Smooth muscle cell (in vitro differentiated cells): Measurements from ENCODE around the gene LDLRAP1. TPM values are rescaled to one million over a fixed set of nuclear protein-coding genes. Genes with fewer than 3 reads are reported as not detected.

Experiments
- DNase-seq: peaks from one replicate; lab custom pipeline; 2025; ENCODE audit not compliant: unreplicated experiment; lab: John Stamatoyannopoulos, UW
- H2AFZ ChIP-seq: fragments of 200-600 bp; sonication (generic); 2 replicates; pipeline ENCODE4 v1.6.0; 2016; ENCODE audit warnings: antibody characterized with exemption, low read depth, mild to moderate bottlenecking
- H3F3A ChIP-seq: fragments of 200-600 bp; sonication (generic); 2 replicates; pipeline ENCODE4 v1.6.0; 2017; ENCODE audit warnings: antibody characterized with exemption, low read depth
- H3K27ac ChIP-seq: fragments of 200-600 bp; sonication (generic); 2 replicates; pipeline ENCODE4 v1.5.1; 2016; ENCODE audit warnings: low read depth, mild to moderate bottlenecking
- H3K27me3 ChIP-seq: fragments of 200-600 bp; sonication (generic); 2 replicates; pipeline ENCODE4 v1.6.1; 2016; ENCODE audit warnings: low read depth, mild to moderate bottlenecking
- H3K36me3 ChIP-seq: fragments of 200-600 bp; sonication (generic); 2 replicates; pipeline ENCODE4 v1.5.1; 2016; ENCODE audit warnings: low read depth
- H3K4me1 ChIP-seq: fragments of 200-600 bp; sonication (generic); 2 replicates; pipeline ENCODE4 v1.5.1; 2016; ENCODE audit warnings: low read depth
- H3K4me2 ChIP-seq: fragments of 200-600 bp; sonication (generic); 2 replicates; pipeline ENCODE4 v1.6.0; 2016; ENCODE audit warnings: mild to moderate bottlenecking
- H3K4me3 ChIP-seq: fragments of 200-600 bp; sonication (generic); 2 replicates; pipeline ENCODE4 v1.5.1; 2016; ENCODE audit warnings: mild to moderate bottlenecking
- H3K79me2 ChIP-seq: fragments of 200-600 bp; sonication (generic); 2 replicates; pipeline ENCODE4 v1.6.0; 2016; ENCODE audit warnings: low read depth, mild to moderate bottlenecking
- H3K9ac ChIP-seq: fragments of 200-600 bp; sonication (generic); 2 replicates; pipeline ENCODE4 v1.6.0; 2016; ENCODE audit warnings: low read depth
- H3K9me3 ChIP-seq: fragments of 200-600 bp; sonication (generic); replicated peaks from 2 replicates; pipeline ENCODE4 v1.5.1; 2016; ENCODE audit warnings: low read depth
- H4K20me1 ChIP-seq: fragments of 200-600 bp; sonication (generic); 2 replicates; pipeline ENCODE4 v1.6.0; 2016; ENCODE audit warnings: low read depth
- CTCF ChIP-seq: fragments of 200-600 bp; sonication (generic); IDR thresholded peaks from 2 replicates; pipeline ENCODE4 v1.5.1; 2017; ENCODE audit warnings: borderline replicate concordance, mild to moderate bottlenecking, antibody characterized with exemption; ENCODE audit not compliant: insufficient read depth, poor library complexity, severe bottlenecking
- WGBS: methylation state at CpG from one replicate; pipeline ENCODE4 v1.1.7; 2016; ENCODE audit warnings: low lambda C conversion rate; 5-methylcytosine and 5-hydroxymethylcytosine counted together
- polyA plus RNA-seq: library from polyadenylated mRNA; unstranded; fragments of >200 nt; fragmentation: Nextera tagmentation; extraction: Ambion mirVana; gene quantifications from 2 replicates; pipeline ENCODE4 v1.2.1, GENCODE V29; 2016
- total RNA-seq: library from RNA; depleted of rRNA; stranded (reverse); fragments of >200 nt; gene quantifications from 2 replicates; pipeline ENCODE4 v1.2.3, GENCODE V29; 2014

LDLRAP1 gene
- total and polyA plus RNA-seq, 2 experiments from 2014 or later = 19.5 to 39.0 TPM

GRCh38 chr1:25522031-25522655 is 21.3 kb upstream of the LDLRAP1 start:
- H3K9ac ChIP-seq = no peak overlapping the region
- no peaks in the 10 kb centered on the region for H4K20me1 ChIP-seq
- WGBS = 96% methylated on average over 5 of the region's 5 CpGs
- no peaks in the 10 kb centered on the region for H3F3A ChIP-seq
- no peaks in the 10 kb centered on the region for H3K27me3 ChIP-seq
- no peaks in the 10 kb centered on the region for H3K79me2 ChIP-seq
- H3K4me1 ChIP-seq = no peaks in the 10 kb centered on the region
- no peaks in the 10 kb centered on the region for H3K36me3 ChIP-seq
- no peak for DNase-seq
- TF ChIP-seq CTCF = no peak
- H3K9me3 ChIP-seq = no peaks in the 10 kb centered on the region
- H3K27ac ChIP-seq = no peak overlapping the region
- no peak overlapping the region for H3K4me2 ChIP-seq
- no peak overlapping the region for H3K4me3 ChIP-seq
- H2AFZ ChIP-seq = no peak overlapping the region

DNA sequence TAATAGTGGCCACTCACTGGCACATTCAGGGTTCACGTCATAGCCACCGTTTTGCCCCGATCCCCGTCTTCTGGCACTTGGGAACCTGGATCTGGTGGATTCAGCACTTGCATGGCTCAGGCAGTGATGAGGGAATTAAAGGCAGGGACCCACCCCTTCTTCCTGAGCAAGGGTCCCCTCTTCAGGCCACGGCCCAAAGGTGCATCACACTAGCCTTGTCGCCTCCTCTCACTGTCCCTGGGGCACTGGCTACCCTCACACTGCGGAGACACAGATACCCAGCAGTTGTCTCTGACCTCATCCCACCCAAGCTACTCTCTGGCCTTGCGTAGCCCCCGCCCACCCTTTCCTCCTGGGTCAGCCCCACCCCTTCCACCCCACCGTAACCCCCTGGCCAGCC is 19.9 kb upstream of the LDLRAP1 start:
- no peaks in the 10 kb centered on the region for H3K9me3 ChIP-seq

GRCh38 chr1:25524568-25525360 is 18.6 kb upstream of the LDLRAP1 start:
- no peaks in the 10 kb centered on the region for H3K9me3 ChIP-seq
- no peaks in the 10 kb centered on the region for H3K36me3 ChIP-seq
- no peak for DNase-seq
- no peak overlapping the region for H3K9ac ChIP-seq
- H4K20me1 ChIP-seq = no peaks in the 10 kb centered on the region
- no peaks in the 10 kb centered on the region for H3K27me3 ChIP-seq
- no peaks in the 10 kb centered on the region for H3F3A ChIP-seq
- no peak overlapping the region for H3K4me2 ChIP-seq
- no peak overlapping the region for H2AFZ ChIP-seq
- H3K27ac ChIP-seq = no peak overlapping the region
- no peaks in the 10 kb centered on the region for H3K4me1 ChIP-seq
- 76% methylated on average over 15 of the region's 15 CpGs for WGBS
- TF ChIP-seq CTCF = no peak
- no peaks in the 10 kb centered on the region for H3K79me2 ChIP-seq
- no peak overlapping the region for H3K4me3 ChIP-seq

More for the DNA sequence above, 19.9 kb upstream of the LDLRAP1 start:
- DNase-seq = no peak
- H3K79me2 ChIP-seq = no peaks in the 10 kb centered on the region
- TF ChIP-seq CTCF = no peak
- H3K27ac ChIP-seq = no peak overlapping the region
- H3K4me2 ChIP-seq = no peak overlapping the region
- H3K4me3 ChIP-seq = no peak overlapping the region
- H3K36me3 ChIP-seq = no peaks in the 10 kb centered on the region
- no peaks in the 10 kb centered on the region for H3K27me3 ChIP-seq
- H3F3A ChIP-seq = no peaks in the 10 kb centered on the region
- no peak overlapping the region for H3K9ac ChIP-seq
- no peaks in the 10 kb centered on the region for H4K20me1 ChIP-seq
- H2AFZ ChIP-seq = no peak overlapping the region
- H3K4me1 ChIP-seq = no peaks in the 10 kb centered on the region
- 94% methylated on average over 10 of the region's 10 CpGs for WGBS
